Measurements from ENCODE around the gene HIVEP3. TPM values are rescaled to one million over a fixed set of nuclear protein-coding genes. Genes with fewer than 3 reads are reported as not detected.

Gene HIVEP3
- total and polyA plus RNA-seq, 2 of the 13 experiments (the other 11 are each of a cell fraction or from before 2014, with no cell fraction given) = 0.05 TPM; not detected in 1

GRCh38 chr1:41486371-41487125 lies 432.2 kb downstream of the HIVEP3 start:
- no peak overlapping the region for H3K4me2 ChIP-seq (ENCODE audit: low read depth, low read length)
- H3K9ac ChIP-seq (ENCODE audit: insufficient read depth, low read depth, low read length) = no peak overlapping the region
- intact Hi-C loops (cut with micrococcal nuclease; ENCODE audit: unreplicated experiment) = no loop called here
- no peak for FAIRE-seq
- no peaks in the 10 kb centered on the region for H3K9me3 ChIP-seq (ENCODE audit: low read length)
- BruUV-seq (replicated peaks) = no TSS peak
- 0 out of 2 replicates have a peak, but pooled peaks cover 12% of the 10 kb centered on the region for H3K4me1 ChIP-seq (ENCODE audit: insufficient read depth, low read length)
- no peak overlapping the region for H3K27ac ChIP-seq (ENCODE audit: extremely low read length, insufficient read depth, low read length)
- no peaks in the 10 kb centered on the region for H4K20me1 ChIP-seq (ENCODE audit: insufficient read depth, low read length)
- in situ Hi-C loops (cut with HindIII; ENCODE audit: extremely low pct_ligation_motif_present, low pct_unique_long_range_greater_than_20kb) = no loop called here
- no peaks in the 10 kb centered on the region for H3K36me3 ChIP-seq (replicated peaks in 1 of 2; ENCODE audit: control insufficient read depth in 1 of 2, insufficient read depth in 2 of 2, low read length in 2 of 2)
- no peaks in the 10 kb centered on the region for H3K79me2 ChIP-seq (ENCODE audit: insufficient read depth, low read length)
- no peak overlapping the region for H2AFZ ChIP-seq (ENCODE audit: low read length)
- 20% methylated on average over 16 of the region's 23 CpGs for WGBS (ENCODE audit: low lambda C conversion rate)
- H3K4me3 ChIP-seq (replicated peaks in 1 of 3; ENCODE audit: insufficient read depth in 1 of 3, low read depth in 2 of 3, low read length in 3 of 3) = no peak overlapping the region
- ChIA-PET POLR2A (no interaction called here), CTCF (ENCODE audit: low intra/inter-chr PET ratio, low total read pairs) (no interaction called here)
- ATAC-seq = no peak
- no peak for DNase-seq (ENCODE audit: low spot score)
- peaks cover 0 to 8% of the 10 kb centered on the region in 2 experiments; a peak in 3 of 5 replicates for H3K27me3 ChIP-seq (ENCODE audit: control insufficient read depth in 1 of 2, insufficient read depth in 2 of 2, low read length in 2 of 2)
- TF ChIP-seq ZSCAN20 (CRISPR knock-in tag; IDR thresholded peaks at IDR 0.05; ENCODE audit: borderline replicate concordance) (no peak), KAT8 (CRISPR knock-in tag; IDR thresholded peaks at IDR 0.05) (no peak), MTA3 (CRISPR knock-in tag; IDR thresholded peaks at IDR 0.05) (no peak), ADNP (CRISPR knock-in tag; IDR thresholded peaks at IDR 0.05) (no peak), ZNF431 (CRISPR knock-in tag; IDR thresholded peaks at IDR 0.05; ENCODE audit: borderline replicate concordance, low read depth) (no peak), ZNF496 (CRISPR knock-in tag; IDR thresholded peaks at IDR 0.05; ENCODE audit: insufficient replicate concordance) (no peak), ZKSCAN1 (IDR thresholded peaks at IDR 0.05; ENCODE audit: low read length) (no peak), ZNF280D (CRISPR knock-in tag; IDR thresholded peaks at IDR 0.05) (no peak), ZNF460 (CRISPR knock-in tag; IDR thresholded peaks at IDR 0.05; ENCODE audit: borderline replicate concordance) (no peak), KDM5A (IDR thresholded peaks at IDR 0.05; ENCODE audit: borderline replicate concordance, low read length) (no peak), TCF7 (IDR thresholded peaks at IDR 0.05; ENCODE audit: low read depth) (no peak)

All from HepG2 (cell line).